HG03139 (cell line): ENCODE measurements around the gene HSPA1A.

ENCODE experiments used
- ATAC-seq: cut with Tn5 transposase; IDR thresholded peaks from one replicate; pipeline ENCODE4 v1.9.1; 2021; ENCODE audit not compliant: unreplicated experiment

Gene HSPA1A

DNA sequence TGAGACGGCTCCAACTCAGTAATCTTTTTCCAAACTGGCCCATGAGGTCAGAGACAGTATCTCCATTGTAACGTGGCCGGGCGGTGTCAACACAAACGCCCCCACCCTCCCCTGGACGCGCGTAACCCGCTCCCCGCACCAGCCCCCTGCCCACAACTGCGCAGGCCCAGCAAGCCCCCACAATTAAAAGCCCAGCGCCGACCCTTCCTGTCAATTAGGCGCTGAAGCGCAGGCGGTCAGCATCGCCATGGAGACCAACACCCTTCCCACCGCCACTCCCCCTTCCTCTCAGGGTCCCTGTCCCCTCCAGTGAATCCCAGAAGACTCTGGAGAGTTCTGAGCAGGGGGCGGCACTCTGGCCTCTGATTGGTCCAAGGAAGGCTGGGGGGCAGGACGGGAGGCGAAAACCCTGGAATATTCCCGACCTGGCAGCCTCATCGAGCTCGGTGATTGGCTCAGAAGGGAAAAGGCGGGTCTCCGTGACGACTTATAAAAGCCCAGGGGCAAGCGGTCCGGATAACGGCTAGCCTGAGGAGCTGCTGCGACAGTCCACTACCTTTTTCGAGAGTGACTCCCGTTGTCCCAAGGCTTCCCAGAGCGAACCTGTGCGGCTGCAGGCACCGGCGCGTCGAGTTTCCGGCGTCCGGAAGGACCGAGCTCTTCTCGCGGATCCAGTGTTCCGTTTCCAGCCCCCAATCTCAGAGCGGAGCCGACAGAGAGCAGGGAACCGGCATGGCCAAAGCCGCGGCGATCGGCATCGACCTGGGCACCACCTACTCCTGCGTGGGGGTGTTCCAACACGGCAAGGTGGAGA, at the start of gene HSPA1A, which contains the start of gene HSPA1L:
Gene HSPA1A, plus strand, starts transcription at position 519 of the 814 bp plus-strand sequence. Its CDS starts 214 bp downstream, at position 733.
Gene HSPA1L, minus strand, starts transcription at position 259 of the 814 bp plus-strand sequence. CDS start 3,311 bp downstream, outside the sequence.
- no peak for ATAC-seq

DNA sequence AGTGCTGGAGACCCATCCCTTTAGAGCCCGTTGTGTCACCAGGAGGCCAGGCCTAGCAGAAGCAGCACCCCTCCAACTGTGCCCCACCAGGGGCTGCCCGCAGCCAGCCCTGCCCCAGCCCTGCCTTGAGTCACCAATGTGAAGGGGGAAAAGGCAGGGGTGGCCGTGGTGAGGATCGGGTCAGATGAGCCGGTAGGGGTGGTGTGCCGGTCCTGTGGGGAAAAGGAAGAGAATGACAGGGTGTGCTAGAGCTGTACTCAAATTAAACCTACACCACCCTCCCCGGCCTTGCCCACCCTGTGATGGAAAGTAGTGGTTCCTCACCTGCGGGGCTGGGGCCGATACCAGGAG, 49.8 kb upstream of the HSPA1A start:
- no peak for ATAC-seq

DNA sequence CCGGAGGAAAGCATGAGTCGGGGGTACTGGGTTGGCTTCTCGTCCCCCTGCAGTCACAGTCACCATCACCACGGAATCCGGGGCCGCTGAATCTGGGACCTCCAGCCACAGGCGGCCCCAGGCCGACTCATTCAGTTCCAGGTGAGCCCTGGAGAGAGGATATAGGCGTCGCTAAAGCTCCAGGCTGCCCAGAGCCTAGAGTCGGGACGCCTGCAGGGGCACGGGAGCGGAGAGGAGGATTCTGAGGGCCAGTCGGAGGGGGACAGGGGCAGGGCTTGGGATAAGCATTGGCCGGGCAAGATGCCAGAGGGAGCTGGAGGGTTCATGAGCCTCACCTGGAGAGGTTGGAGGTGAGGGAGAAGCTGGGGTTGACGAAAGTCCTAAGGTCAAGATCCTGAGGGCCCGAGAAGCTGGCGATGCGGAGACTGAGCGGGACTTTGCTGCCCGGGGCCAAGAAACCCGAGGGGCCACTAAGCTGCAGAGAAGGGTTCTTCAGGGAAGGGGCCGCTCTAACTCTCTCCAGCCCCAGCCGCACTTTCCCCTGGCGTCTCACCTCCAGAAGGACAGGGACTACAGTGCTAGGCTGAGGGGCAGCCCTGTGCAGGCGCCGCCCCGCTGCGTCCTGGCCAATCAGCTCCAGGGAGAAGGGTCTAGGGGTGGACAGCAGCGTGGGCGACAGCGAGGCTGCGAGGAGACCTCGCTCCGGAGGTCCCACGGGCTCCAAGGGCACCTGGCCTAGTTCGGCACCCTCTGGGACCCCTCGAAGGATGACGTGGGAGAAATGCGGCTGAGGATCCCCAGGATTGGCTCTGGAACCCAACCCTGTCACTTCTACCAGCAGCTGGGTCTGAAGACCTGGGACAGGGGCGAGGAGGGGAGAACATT, 49.2 kb upstream of the HSPA1A start:
- no peak for ATAC-seq

DNA sequence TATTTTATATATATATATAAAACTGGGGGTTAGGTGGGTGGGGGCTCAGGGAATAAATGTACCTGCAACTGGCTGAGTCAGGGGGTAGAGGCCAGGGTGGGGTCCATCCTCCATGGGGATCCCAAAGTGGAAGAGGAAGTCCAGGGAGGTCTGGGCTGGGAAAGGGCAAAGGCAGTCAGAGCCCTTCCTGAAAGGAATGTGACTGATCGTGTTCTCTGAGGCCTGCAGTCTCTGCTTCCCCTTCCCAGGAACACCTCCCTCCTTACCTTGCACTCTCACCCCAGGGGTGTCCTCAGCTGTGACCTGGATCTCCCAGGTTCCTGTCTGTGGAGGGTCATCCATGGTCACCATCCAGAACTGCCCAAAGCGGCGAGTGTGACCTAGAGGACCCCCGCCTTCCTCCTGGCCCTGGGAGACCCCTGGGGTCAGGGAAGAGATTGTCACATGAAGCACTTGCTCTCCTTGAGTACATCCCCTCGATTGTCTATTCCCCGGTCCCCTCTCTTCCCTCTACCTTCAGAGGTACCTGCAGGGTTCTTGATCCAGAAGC, 48.2 kb upstream of the HSPA1A start:
- no peak for ATAC-seq

DNA sequence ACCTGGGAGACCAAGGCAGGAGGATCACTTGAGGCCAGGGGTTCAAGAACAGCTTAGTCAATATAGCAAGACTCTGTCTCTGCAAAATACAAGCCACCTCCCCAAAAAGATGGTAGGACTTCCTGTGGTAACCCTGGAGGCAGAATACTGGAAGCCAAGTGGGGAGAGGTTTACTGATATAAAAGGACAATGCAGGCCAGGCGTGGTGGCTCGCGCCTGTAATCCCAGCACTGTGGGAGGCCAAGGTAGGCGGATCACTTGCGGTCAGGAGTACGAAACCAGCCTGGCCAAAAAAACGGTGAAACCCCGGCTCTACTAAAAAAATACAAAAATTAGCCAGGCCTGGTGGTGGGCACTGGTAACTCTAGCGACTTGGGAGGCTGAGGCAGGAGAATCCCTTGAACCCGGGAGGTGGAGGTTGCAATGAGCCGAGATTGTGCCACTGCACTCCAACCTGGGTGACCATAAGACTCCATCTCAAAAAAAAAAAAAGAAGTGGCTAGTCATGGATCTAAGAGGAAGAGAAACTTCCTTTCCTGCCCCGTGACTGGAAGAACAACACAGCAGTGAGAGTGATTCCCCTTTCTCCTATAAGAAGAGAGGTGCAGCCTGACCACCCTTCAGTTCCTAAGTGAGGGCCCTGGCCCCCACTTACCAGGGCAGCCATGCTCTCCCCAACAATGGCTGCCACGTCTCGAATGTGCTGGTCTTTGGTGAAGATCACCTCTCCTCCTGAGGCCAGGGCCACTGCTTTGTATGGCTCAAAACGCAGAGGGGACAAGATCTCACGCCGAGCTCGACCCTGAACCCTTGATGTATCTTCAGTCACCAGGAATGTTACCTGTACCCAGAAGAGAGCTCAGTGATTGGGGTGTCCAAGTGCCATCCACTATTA, 46.7 kb upstream of the HSPA1A start:
- no peak for ATAC-seq

DNA sequence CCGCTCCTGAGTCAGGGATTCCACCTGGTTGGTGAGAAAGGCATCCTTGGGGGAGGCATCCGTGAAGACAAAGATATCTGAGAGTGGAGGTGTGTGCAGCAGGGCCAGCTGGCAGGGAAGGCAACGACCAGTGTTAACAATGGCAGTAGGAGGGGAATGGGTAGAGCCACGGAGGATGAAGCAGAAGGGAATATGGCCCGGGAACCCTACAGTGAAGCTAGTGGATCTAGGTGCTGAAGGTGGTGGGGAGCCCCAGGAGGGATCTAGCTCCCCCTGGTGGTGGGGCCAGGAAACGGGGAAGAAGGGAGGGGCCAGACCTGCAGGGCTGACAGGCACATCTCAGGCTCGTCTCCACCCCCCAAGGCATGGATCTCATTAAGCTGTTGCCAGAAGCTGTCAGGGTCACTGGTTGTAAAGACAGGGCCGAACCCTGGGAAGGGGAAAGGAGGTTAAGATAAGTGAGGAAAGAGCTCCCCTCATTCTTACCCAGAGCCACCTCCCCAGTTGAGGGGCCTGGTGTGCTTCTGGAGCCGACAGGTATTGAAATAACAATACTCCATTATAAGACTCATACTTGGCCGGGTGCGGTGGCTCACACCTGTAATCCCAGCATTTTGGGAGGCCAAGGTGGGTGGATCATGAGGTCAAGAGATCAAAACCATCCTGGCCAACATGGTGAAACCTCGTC, 45.5 kb upstream of the HSPA1A start:
- ATAC-seq, result no peak

DNA sequence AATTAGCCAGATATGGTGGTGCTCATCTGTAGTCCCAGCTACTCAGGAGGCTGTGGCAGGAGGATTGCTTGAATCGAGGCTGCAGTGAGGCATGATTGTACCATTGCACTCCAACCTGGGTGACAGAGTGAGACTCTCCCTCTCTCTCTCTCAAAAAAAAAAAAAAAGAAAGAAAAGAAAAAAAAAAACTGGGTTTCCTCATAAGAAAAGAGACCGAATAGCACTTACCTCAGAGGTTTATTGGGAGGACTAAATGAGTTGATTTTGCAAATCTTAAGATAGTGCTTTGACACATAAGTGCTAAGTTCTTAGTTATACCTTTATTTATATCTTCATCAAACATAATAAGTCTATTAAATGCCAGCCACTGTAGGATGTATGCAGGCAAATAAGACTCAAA, 44.5 kb upstream of the HSPA1A start:
- no peak for ATAC-seq

DNA sequence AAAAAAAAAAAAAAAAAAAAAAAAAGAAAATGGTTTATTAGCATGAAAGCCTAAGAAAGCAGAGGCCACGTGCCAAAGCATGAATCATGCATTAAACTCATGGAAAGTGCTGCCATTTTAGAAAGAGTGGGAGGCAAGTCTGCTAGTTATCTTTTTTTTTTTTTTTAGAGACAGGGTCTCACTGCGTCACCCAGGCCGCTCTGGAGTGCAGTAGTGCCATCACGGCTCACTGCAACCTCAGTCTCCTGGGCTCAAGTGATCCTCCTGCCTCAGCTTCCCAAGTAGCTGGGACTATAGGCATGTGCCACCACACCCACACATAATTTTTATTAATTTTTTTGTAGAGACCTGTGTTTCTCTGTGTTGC, 43.4 kb upstream of the HSPA1A start:
- ATAC-seq, result no peak

DNA sequence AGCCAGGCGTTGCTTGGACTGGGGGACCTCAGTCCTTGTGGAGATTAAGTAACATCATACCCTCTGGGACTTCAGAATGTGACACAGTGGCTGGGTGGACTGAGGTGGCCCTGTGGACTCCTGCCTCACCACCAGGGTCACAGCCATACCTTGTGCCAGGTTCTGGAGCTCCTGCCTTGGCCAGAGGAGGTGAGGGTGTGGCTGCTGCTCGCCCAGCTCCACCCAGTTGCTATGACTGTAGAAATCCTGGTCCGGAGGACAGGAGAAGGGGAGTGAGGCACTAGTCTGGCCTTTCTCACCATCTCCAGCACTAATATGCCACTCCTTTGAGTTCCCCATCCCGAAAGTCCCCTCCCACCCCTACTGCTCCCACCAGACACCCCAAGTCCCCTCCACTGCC, 40.2 kb upstream of the HSPA1A start:
- no peak for ATAC-seq

DNA sequence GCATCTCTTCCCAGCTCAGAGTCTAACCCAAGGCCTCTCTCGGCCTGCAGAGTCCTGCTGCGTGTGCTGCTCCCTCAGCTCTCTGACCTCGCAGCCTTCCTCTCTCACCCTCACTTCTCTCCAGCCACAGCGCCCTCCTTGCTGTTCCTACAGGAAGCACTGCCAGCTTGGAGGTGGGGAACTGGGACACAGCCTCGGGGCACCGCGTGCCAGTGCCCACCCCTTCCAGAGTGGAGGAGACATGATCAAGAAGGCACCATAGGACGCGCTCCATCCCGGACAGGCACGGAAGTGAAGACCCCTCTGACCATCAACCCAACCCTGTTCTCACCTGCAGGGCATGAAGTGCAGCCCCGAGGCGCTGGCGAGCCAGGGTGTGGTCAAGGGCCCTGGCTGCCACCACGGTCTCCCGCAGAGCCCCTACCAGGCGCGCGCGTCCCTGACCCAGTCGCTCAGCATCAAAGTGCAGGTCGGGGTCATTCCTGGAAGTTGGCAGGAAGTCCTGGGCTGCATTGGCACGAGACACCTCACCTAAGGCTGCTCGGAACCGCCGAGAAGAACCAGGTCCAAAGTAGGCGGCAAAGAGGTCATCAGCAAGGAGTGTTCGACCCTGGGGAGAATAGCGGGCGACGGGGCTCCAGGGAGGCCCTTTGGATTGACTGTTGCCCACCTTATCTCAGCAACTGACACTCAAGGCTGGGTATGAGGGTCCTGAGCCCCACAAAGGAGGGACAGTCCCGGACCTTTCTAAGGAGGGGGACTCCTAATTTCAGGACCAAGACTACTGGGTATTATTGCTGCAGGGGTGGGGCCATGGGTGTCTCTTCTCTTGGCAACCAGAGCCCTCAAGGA, 39.5 kb upstream of the HSPA1A start:
- ATAC-seq, result no peak

DNA sequence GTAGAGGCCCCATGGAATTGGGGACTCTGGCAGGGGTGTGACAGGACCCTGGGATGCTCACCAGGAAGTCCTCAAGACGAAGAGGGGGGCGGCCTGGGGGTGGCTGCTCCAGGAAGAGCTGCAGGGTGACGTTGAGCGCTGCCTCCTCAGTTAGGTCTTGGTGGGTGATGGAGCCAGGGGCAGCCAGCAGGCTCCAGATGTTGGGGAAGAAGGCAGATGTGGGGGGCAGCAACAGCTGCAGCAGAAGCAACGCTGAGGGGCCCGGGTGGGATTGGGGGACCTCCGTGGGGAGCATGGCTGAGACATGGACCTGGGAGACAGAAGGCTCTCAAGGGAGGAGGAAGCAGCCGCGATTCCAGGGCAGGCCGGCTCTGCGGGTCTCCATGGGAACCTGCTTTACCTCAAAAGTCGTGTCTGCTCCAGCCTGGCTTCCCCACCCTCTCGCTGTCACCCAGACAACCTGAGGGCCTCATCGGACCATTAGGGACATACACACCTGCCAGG, 38.8 kb upstream of the HSPA1A start:
- no peak for ATAC-seq

DNA sequence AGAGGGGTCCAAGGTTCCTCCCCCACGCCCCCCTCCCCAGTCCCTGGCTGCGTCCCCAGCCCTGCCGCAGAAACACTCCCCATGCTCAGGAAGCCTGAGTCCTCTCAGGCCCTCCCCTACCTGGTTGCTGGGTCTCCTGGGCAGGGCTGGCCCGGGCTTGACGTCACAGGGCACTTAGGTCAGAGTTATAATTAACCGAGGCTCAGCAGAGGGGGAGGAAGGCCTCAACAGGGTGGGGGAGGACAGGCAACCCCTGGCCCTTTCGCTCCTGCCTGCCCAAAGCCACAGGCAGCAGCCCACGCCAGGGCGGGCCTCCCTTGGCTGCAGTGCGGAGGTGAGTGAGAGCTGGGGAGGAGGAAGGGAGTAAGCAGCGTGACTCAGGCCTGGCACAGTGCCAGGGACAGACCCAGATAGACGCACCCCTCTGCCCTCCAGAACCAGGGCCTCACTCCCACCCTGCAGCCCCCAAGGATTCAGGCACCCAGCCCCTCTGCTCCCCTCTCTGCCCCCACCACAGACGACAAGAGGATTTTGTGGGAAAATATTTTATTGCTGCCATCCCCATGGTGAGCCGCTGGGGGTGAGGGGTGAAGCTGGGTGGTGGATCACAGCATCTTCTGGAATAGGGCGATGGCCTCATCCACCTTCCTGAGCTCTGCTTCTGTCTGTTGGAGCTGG, 38.2 kb upstream of the HSPA1A start, which contains the start of gene VWA7:
Gene VWA7, minus strand, starts transcription at position 340 of the 678 bp plus-strand sequence. CDS start 549 bp downstream, outside the sequence.
- no peak for ATAC-seq

DNA sequence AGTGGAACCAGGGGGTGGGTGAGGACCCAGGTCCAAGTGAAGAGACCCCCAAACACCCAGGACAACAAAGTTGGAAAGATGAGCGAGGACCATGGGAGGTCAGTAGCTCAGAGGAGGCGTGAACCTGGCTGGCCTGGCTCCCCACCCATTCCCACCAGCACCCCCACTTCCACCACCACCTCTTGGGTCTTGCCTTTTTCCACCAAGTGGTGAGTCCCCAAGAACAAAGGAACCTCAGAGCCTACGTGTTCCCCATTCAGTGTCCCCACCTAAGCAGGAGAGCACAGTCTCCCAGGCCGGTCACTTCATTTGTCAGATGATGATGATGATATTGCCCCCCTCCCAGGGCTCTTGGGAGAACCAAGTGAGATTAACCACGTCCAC, 37.7 kb upstream of the HSPA1A start:
- ATAC-seq, result no peak

DNA sequence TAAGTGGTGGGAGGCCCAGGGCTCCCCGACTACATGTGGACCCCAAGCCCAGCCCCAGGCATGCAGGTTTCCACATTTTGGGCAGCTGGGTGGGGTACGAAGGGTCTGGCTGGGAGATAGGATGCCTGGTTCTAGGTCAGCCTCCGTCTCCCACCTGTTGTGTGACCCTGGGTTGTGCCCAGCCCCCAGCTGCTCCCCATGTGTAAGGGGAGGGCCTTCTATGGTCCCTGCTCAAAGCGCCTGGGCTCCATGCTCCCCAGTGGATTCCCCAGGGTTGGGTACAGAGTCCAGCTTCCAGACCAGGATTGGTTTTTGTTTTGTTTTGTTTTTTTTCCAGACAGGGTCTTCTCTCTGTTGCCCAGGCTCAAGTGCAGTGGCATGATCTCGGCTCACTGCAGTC, 37.1 kb upstream of the HSPA1A start:
- no peak for ATAC-seq

DNA sequence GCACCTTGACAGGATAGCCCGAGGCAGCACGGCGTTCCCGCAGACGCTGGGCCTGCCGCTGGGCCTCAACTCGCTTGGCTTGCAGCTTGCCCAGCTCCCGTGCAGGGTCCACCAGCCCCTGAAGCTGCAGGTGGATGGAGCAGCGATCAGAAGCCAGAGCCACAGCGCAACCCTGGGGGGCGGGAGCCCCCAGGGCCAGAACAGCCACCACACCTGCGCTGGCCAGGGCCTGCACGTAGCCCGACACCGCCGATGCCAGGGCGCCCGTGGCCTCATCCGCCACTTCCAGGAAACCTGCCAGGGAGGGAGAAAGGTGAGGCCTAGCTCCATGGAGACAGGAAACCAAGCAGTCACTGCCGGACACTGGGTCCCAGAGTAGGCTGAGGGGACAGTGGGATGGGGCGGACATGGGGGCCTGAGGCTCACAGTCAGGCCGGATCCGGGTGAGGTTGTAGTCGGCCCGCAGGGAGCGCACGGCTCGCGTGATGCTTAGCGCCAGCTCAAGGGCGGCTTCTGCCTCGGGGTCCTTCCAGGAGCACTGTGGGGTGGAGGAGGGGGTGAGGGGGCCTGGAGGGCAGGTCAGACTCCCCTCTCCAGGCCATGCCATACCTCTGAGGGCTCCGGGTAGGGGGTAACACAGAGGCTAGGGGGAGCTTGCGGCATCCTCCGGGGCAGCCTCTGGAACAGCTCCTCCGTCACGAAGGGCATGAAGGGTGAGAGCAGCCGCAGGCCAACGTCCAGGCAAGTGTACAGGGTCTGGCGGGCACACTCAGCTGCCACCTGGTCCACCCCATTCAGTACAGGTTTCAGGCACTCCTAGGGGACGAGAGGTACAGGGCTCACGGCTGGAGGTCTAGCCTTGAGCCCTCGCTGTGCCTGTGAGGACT, 36.1 kb upstream of the HSPA1A start:
- ATAC-seq, result no peak

DNA sequence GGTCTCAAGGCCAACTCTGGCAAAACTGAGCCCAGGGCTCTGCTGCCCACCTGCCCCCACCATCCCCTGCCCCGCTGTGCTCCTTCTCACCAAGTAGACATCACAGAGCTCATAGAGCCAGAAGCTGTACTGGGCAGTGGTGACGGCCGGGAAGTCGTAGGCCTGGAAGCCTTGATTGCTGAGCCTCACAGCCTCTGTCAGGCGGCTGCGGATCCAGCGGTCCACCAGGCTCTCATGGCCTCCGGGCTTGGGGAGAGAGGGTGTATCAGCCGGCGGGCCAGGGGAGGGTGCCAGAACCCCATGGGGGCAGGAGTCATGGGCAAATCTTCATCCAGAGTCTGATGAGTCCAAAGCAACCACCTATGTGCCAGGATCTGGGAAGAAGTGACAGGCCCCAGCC, 35.4 kb upstream of the HSPA1A start:
- ATAC-seq, result no peak

DNA sequence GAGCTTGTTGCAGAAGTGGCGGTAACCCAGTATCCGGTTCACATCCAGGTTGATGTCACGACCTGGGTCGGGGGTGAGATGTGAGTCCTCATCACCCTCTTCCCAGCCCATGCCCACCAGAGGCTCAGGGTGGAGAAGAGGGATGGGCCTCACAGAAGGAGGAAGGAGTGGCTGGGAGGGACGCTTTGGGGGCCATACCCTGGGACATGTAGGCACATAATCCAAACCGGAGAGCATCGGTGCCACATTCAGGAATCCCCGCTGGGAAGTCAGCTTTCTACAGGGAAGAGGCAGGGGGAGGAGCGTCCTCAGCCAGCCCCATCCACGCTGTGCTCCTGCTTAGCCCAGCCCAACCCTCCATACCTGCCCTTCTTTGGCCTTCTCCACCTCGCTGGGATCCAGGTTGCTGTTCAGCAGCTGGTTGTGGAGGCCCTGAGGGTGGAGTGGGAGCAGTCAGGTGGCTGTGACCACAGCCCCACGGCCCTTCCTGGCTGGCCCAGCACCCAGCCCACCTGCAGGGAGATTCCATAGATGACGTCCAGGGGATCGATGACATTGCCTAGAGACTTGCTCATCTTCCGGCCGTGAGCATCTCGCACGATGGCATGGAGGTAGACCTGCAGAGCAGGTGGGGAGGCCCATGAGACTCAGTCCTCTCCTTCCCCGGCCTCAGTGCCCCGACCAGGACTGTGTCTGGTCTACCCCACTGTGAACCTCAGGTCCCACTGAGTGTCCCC, 34.7 kb upstream of the HSPA1A start:
- ATAC-seq, result no peak
